Measurements from ENCODE around the gene APOL6.
"Not testable (repeated sequence)": the region's sequence is repeated elsewhere in the genome, so short reads cannot be mapped to it uniquely, and the experiment has no call there.

The APOL6 gene

GRCh38 chr22:35681454-35682052 lies 33.3 kb downstream of the APOL6 start:
- no peak for DNase-seq

- no peak for DNase-seq
Observed at GRCh38 chr22:35683560-35683959, 35.3 kb downstream of the APOL6 start.

GRCh38 chr22:35684270-35684700 lies 36.0 kb downstream of the APOL6 start:
- DNase-seq: no peak

GRCh38 chr22:35684732-35685131 lies 36.5 kb downstream of the APOL6 start:
- no peak for DNase-seq

- DNase-seq: no peak
Observed at GRCh38 chr22:35685731-35686130, 37.5 kb downstream of the APOL6 start.

- no peak for DNase-seq
Observed at GRCh38 chr22:35686298-35686697, 38.1 kb downstream of the APOL6 start.

GRCh38 chr22:35687461-35687860 lies 39.2 kb downstream of the APOL6 start:
- DNase-seq: no peak

- DNase-seq: no peak
Observed at GRCh38 chr22:35688913-35689675, 40.8 kb downstream of the APOL6 start.

GRCh38 chr22:35690001-35690400 lies 41.8 kb downstream of the APOL6 start:
- DNase-seq: no peak

GRCh38 chr22:35695202-35695601 lies 47.0 kb downstream of the APOL6 start:
- DNase-seq: no peak

- DNase-seq: no peak
Observed at GRCh38 chr22:35697142-35697541, 48.9 kb downstream of the APOL6 start.

GRCh38 chr22:35699852-35700251 lies 51.6 kb downstream of the APOL6 start:
- DNase-seq: not testable (repeated sequence)

GRCh38 chr22:35703861-35704584 lies 55.8 kb downstream of the APOL6 start:
- DNase-seq: no peak

- DNase-seq: no peak
Observed at GRCh38 chr22:35705141-35705540, 56.9 kb downstream of the APOL6 start.

- no peak for DNase-seq
Observed at GRCh38 chr22:35708453-35708852, 60.2 kb downstream of the APOL6 start.

- no peak for DNase-seq
Observed at GRCh38 chr22:35708917-35709316, 60.7 kb downstream of the APOL6 start.

- no peak for DNase-seq
Observed at GRCh38 chr22:35711336-35711735, 63.1 kb downstream of the APOL6 start.

GRCh38 chr22:35712672-35713071 lies 64.4 kb downstream of the APOL6 start:
- no peak for DNase-seq

- no peak for DNase-seq
Observed at GRCh38 chr22:35717572-35717971, 69.3 kb downstream of the APOL6 start, which contains the start of gene APOL5. TSS of gene APOL5 (plus strand) at chr22:35717872. CDS start at chr22:35717872, 0 bp downstream.
